GM19397 (cell line): ENCODE results near the gene AGBL4.
"Not testable (repeated sequence)": the region's sequence is repeated elsewhere in the genome, so short reads cannot be mapped to it uniquely, and the experiment has no call there.

ENCODE experiments used
- ATAC-seq: cut with Tn5 transposase; IDR thresholded peaks from one replicate; pipeline ENCODE4 v1.9.1; 2021; ENCODE audit warnings: mild to moderate bottlenecking, moderate library complexity; ENCODE audit not compliant: unreplicated experiment

Gene AGBL4

GRCh38 chr1:48523558-48523957 lies 1500.2 kb downstream of the AGBL4 start:
- ATAC-seq = no peak

- ATAC-seq = not testable (repeated sequence)
Observed at GRCh38 chr1:48519896-48520295, 1503.9 kb downstream of the AGBL4 start.

- no peak for ATAC-seq
Observed at GRCh38 chr1:48506870-48507269, 1516.9 kb downstream of the AGBL4 start.

GRCh38 chr1:48500541-48501450 lies 1523.0 kb downstream of the AGBL4 start:
- no peak for ATAC-seq

- ATAC-seq = no peak
Observed at GRCh38 chr1:48499211-48499735, 1524.5 kb downstream of the AGBL4 start.

- ATAC-seq = peak; percentile 79
Observed at GRCh38 chr1:48498096-48498791, 1525.5 kb downstream of the AGBL4 start.

GRCh38 chr1:48495911-48496310 lies 1527.8 kb downstream of the AGBL4 start:
- no peak for ATAC-seq

GRCh38 chr1:48495166-48495565 lies 1528.6 kb downstream of the AGBL4 start:
- ATAC-seq = no peak

- no peak for ATAC-seq
Observed at GRCh38 chr1:48493970-48494769, 1529.6 kb downstream of the AGBL4 start.

GRCh38 chr1:48493041-48493440 lies 1530.7 kb downstream of the AGBL4 start:
- no peak for ATAC-seq

GRCh38 chr1:48492392-48492791 lies 1531.4 kb downstream of the AGBL4 start:
- no peak for ATAC-seq

GRCh38 chr1:48488721-48489120 lies 1535.0 kb downstream of the AGBL4 start:
- ATAC-seq = no peak
